HepG2 (cell line): Measurements from ENCODE around the gene TUBG2. TPM values are rescaled to one million over a fixed set of nuclear protein-coding genes. Genes with fewer than 3 reads are reported as not detected.
A peak's percentile ranks its signal among the peaks of the same experiment; 100 is the strongest.

Source experiments
- ATAD3A ChIP-seq: sonication (generic); formaldehyde crosslinking; IDR thresholded peaks from 2 replicates; pipeline ENCODE4 v1.4.0; 2020; ENCODE audit warnings: missing genetic modification reagents
- BCL6 ChIP-seq: IDR thresholded peaks from 2 replicates; pipeline ENCODE4 v1.6.1; 2016; ENCODE audit warnings: missing genetic modification reagents, missing compliant biosample characterization
- CHD4 ChIP-seq: fragments of 200-600 bp; sonication (generic); IDR thresholded peaks from 2 replicates; pipeline ENCODE4 v1.7.0; 2017; ENCODE audit warnings: mild to moderate bottlenecking, low read length, borderline replicate concordance
- KMT2B ChIP-seq: IDR thresholded peaks from 2 replicates; pipeline ENCODE4 v1.6.1; 2016; ENCODE audit warnings: missing genetic modification reagents, missing compliant biosample characterization
- MZF1 ChIP-seq: sonication (generic); formaldehyde crosslinking; IDR thresholded peaks from 2 replicates; pipeline ENCODE4 v1.8.1; 2023; ENCODE audit warnings: mild to moderate bottlenecking, missing genetic modification reagents, borderline replicate concordance
- NFE2L2 ChIP-seq: fragments of 150-350 bp; IDR thresholded peaks from 2 replicates; pipeline ENCODE4 v1.6.1; 2014; ENCODE audit warnings: low read length
- NFYC ChIP-seq: IDR thresholded peaks from 2 replicates; pipeline ENCODE4 v1.6.1; 2016; ENCODE audit warnings: missing genetic modification reagents, missing compliant biosample characterization
- SIX1 ChIP-seq: sonication (generic); formaldehyde crosslinking; IDR thresholded peaks from 2 replicates; pipeline ENCODE4 v1.4.0; 2020; ENCODE audit warnings: missing genetic modification reagents, borderline replicate concordance
- SOX13 ChIP-seq, 3 experiments: fragments of 450-650 bp in 1 of 3; sonication (generic) in 1 of 3; formaldehyde crosslinking in 1 of 3; IDR thresholded peaks in 2 of 3; conservative IDR thresholded peaks in 1 of 3; 2 replicates each; pipeline versions ENCODE4 v1.5.0 to v1.6.1; 2016 to 2020; ENCODE audit warnings: antibody characterized with exemption in 1 of 3, mild to moderate bottlenecking in 1 of 3, missing compliant biosample characterization in 1 of 3, missing genetic modification reagents in 1 of 3, moderate library complexity in 1 of 3
- SOX6 ChIP-seq, 2 experiments: fragments of 450-650 bp in 1 of 2; sonication (generic) in 1 of 2; formaldehyde crosslinking in 1 of 2; IDR thresholded peaks; 2 replicates each; pipeline versions ENCODE4 v1.4.0 to v1.6.1; 2017 to 2020; ENCODE audit warnings: antibody characterized with exemption in 1 of 2, mild to moderate bottlenecking in 1 of 2, missing genetic modification reagents in 1 of 2
- SRSF1 ChIP-seq: fragments of 200-400 bp; formaldehyde crosslinking; optimal IDR thresholded peaks from 2 replicates; pipeline ENCODE3; 2017; ENCODE audit warnings: mild to moderate bottlenecking, low read depth, low read length, moderate library complexity
- STAG1 ChIP-seq: sonication (generic); formaldehyde crosslinking; IDR thresholded peaks from 2 replicates; pipeline ENCODE4 v1.4.0; 2020; ENCODE audit warnings: missing genetic modification reagents
- TARDBP ChIP-seq: sonication (generic); formaldehyde crosslinking; IDR thresholded peaks from 2 replicates; pipeline ENCODE4 v1.8.0; 2022; ENCODE audit warnings: mild to moderate bottlenecking, missing genetic modification reagents
- TCF7L2 ChIP-seq: IDR thresholded peaks from 2 replicates; pipeline ENCODE4 v1.6.1; 2011; ENCODE audit warnings: mild to moderate bottlenecking, low read depth, low read length, moderate library complexity
- ZBTB8A ChIP-seq: sonication (generic); formaldehyde crosslinking; IDR thresholded peaks from 2 replicates; pipeline ENCODE4 v1.4.0; 2020; ENCODE audit warnings: mild to moderate bottlenecking, low read depth, missing genetic modification reagents, borderline replicate concordance
- ZNF160 ChIP-seq: sonication (generic); formaldehyde crosslinking; IDR thresholded peaks from 2 replicates; pipeline ENCODE4 v1.8.0; 2022; ENCODE audit warnings: mild to moderate bottlenecking, inconsistent platforms, missing genetic modification reagents
- ZNF224 ChIP-seq: sonication (generic); formaldehyde crosslinking; IDR thresholded peaks from 2 replicates; pipeline ENCODE4 v1.5.0; 2020; ENCODE audit warnings: mild to moderate bottlenecking, missing genetic modification reagents
- ZNF530 ChIP-seq: sonication (generic); formaldehyde crosslinking; IDR thresholded peaks from 2 replicates; pipeline ENCODE4 v1.5.0; 2020; ENCODE audit warnings: low read depth, mild to moderate bottlenecking, missing genetic modification reagents
- ZNF614 ChIP-seq: IDR thresholded peaks from 2 replicates; pipeline ENCODE4 v1.6.1; 2018; ENCODE audit warnings: missing biosample characterization, missing genetic modification reagents, inconsistent platforms, borderline replicate concordance
- ZNF616 ChIP-seq: sonication (generic); formaldehyde crosslinking; IDR thresholded peaks from 2 replicates; pipeline ENCODE4 v1.5.0; 2020; ENCODE audit warnings: low read depth, mild to moderate bottlenecking, missing genetic modification reagents
- polyA plus RNA-seq, 8 experiments: library from polyadenylated mRNA; depleted of rRNA in 3 of 8; stranded (reverse) in 7 of 8; unstranded in 1 of 8; fragments of >200 nt; fragmentation: Illumina TruSeq in 4 of 8; extraction: Trizol in 4 of 8; gene quantifications; 2 replicates each; pipeline versions ENCODE4 v1.2.1 to v1.2.3, GENCODE V29; 2011 to 2016; ENCODE audit warnings: low read depth in 4 of 8, missing spikeins in 1 of 8, mixed read lengths in 1 of 8; ENCODE audit not compliant: insufficient read depth in 1 of 8
- total RNA-seq, 5 experiments: library from RNA; depleted of rRNA; stranded (reverse); fragments of >200 nt; fragmentation: Illumina TruSeq; extraction: Trizol; gene quantifications; 2 replicates each; pipeline ENCODE4 v1.2.3, GENCODE V29; 2016; ENCODE audit warnings: low read depth in 1 of 5
- TF ChIP-seq, protein P1 (sequence below): sonication (generic); formaldehyde crosslinking; IDR thresholded peaks from 2 replicates; pipeline ENCODE4 v1.8.1; 2023; ENCODE audit warnings: mild to moderate bottlenecking, missing genetic modification reagents, borderline replicate concordance
- TF ChIP-seq, protein P2 (sequence below): sonication (generic); formaldehyde crosslinking; IDR thresholded peaks from 2 replicates; pipeline ENCODE4 v1.4.0; 2020; ENCODE audit warnings: missing genetic modification reagents
- TF ChIP-seq, protein P3 (sequence below): sonication (generic); formaldehyde crosslinking; IDR thresholded peaks from 2 replicates; pipeline ENCODE4 v1.4.0; 2020; ENCODE audit warnings: missing genetic modification reagents, borderline replicate concordance
- TF ChIP-seq, protein P4 (sequence below): sonication (generic); formaldehyde crosslinking; IDR thresholded peaks from 2 replicates; pipeline ENCODE4 v1.5.1; 2020; ENCODE audit warnings: missing genetic modification reagents, mild to moderate bottlenecking, borderline replicate concordance
- TF ChIP-seq, protein P5 (sequence below): sonication (generic); formaldehyde crosslinking; IDR thresholded peaks from 2 replicates; pipeline ENCODE4 v1.9.0; 2022; ENCODE audit warnings: missing genetic modification reagents, mild to moderate bottlenecking, borderline replicate concordance

TUBG2 gene
- total and polyA plus RNA-seq, 2 of the 13 experiments (the other 11 are each of a cell fraction or from before 2014, with no cell fraction given): 16.0 to 42.3 TPM

DNA sequence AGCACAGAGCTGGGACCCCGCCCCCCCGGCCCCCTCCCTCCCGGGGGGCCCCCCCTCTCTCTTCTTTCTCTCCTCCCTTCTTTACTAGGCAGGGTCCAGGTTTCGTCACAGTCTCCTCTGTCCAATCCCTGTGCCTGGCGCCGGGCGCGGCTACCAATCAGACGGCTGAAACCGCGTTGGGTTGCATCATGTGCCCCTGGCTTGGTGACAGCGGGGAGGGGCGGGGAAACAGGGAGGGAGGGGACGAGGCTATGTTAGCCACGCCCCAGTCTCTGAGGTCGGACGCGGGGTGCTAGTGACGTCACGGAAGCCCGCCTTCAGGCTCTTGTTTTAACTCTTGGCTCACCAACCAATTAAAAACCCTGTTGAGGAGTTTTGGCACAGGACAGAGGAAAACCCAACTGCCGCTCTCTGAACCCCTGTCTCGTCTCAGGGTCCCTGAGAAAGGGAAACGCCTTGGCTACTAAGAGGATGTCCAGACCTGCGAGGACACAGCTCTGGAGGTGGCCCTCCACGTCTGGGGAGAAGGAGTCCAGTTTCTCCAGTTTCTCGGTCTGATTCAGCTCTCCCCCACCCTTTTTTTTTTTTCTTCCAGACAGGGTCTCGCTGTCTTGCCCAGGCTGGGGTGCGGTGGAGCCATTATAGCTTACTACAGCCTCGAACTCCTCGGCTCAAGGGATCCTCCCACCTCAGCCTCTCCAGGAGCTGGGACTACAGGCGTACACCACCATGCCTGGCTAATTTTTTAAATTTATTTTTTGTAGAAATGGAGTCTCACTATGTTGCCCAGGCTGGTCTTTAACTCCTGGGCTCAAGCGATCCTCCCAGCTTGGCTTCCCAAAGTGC, 18.2 kb downstream of the TUBG2 start (continued):
- TF ChIP-seq, protein P1, sequence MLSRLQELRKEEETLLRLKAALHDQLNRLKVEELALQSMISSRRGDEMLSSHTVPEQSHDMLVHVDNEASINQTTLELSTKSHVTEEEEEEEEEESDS: no peak
- TF ChIP-seq, protein P2, sequence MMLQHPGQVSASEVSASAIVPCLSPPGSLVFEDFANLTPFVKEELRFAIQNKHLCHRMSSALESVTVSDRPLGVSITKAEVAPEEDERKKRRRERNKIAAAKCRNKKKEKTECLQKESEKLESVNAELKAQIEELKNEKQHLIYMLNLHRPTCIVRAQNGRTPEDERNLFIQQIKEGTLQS (CRISPR knock-in tag): peak; percentile 75
- TF ChIP-seq TCF7L2 (no peak), TARDBP (CRISPR knock-in tag) (no peak), ATAD3A (CRISPR knock-in tag) (no peak), SOX13 (IDR thresholded peaks at IDR 0.05) (no peak), SOX13 (CRISPR knock-in tag; conservative IDR thresholded peaks at IDR 0.05 in 1 of 2, IDR thresholded peaks at IDR 0.05 in 1 of 2) (no peak), ZNF616 (no peak), ZBTB8A (CRISPR knock-in tag) (no peak), BCL6 (CRISPR knock-in tag) (no peak), ZNF614 (no peak), SRSF1 (no peak), CHD4 (peak; percentile 45; the same call in 1 of the 2 replicates), NFE2L2 (no peak), ZNF530 (CRISPR knock-in tag) (no peak), SIX1 (CRISPR knock-in tag) (no peak), STAG1 (no peak), KMT2B (no peak), MZF1 (no peak), NFYC (CRISPR knock-in tag) (peak; percentile 92), ZNF224 (CRISPR knock-in tag) (no peak), SOX6 (IDR thresholded peaks at IDR 0.05) (no peak), SOX6 (CRISPR knock-in tag; IDR thresholded peaks at IDR 0.05) (no peak), ZNF160 (CRISPR knock-in tag) (no peak)
- TF ChIP-seq, protein P3, sequence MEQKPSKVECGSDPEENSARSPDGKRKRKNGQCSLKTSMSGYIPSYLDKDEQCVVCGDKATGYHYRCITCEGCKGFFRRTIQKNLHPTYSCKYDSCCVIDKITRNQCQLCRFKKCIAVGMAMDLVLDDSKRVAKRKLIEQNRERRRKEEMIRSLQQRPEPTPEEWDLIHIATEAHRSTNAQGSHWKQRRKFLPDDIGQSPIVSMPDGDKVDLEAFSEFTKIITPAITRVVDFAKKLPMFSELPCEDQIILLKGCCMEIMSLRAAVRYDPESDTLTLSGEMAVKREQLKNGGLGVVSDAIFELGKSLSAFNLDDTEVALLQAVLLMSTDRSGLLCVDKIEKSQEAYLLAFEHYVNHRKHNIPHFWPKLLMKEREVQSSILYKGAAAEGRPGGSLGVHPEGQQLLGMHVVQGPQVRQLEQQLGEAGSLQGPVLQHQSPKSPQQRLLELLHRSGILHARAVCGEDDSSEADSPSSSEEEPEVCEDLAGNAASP (CRISPR knock-in tag): no peak
- TF ChIP-seq, protein P4, sequence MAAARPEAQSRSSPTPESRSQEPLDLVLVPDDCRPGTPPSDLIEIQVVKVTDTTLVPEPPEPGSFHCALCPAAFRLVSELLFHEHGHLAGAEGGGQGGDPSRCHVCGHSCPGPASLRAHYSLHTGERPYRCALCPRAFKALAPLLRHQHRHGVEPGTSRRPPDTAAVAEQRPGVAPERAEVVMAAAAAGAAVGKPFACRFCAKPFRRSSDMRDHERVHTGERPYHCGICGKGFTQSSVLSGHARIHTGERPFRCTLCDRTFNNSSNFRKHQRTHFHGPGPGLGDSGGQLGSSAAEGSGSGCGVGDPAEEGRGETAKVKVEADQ (CRISPR knock-in tag): no peak
- TF ChIP-seq, protein P5, sequence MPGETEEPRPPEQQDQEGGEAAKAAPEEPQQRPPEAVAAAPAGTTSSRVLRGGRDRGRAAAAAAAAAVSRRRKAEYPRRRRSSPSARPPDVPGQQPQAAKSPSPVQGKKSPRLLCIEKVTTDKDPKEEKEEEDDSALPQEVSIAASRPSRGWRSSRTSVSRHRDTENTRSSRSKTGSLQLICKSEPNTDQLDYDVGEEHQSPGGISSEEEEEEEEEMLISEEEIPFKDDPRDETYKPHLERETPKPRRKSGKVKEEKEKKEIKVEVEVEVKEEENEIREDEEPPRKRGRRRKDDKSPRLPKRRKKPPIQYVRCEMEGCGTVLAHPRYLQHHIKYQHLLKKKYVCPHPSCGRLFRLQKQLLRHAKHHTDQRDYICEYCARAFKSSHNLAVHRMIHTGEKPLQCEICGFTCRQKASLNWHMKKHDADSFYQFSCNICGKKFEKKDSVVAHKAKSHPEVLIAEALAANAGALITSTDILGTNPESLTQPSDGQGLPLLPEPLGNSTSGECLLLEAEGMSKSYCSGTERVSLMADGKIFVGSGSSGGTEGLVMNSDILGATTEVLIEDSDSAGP (CRISPR knock-in tag): no peak
